H9 (cell line): ENCODE results near the gene ST14. TPM values are rescaled to one million over a fixed set of nuclear protein-coding genes. Genes with fewer than 3 reads are reported as not detected.

Source experiments
- DNase-seq: peaks from one replicate; pipeline ENCODE4 v3.0.0-alpha.2; 2017
- H2AFZ ChIP-seq: one replicate; pipeline ENCODE4 v1.6.1; 2013; ENCODE audit warnings: mild to moderate bottlenecking, low read length, control low read depth, moderate library complexity
- H2AK5ac ChIP-seq: 2 replicates; pipeline ENCODE4 v1.6.1; 2013; ENCODE audit warnings: low read length, control low read depth, mixed read lengths; ENCODE audit not compliant: insufficient read length
- H2BK120ac ChIP-seq: one replicate; pipeline ENCODE4 v1.6.1; 2013; ENCODE audit warnings: low read depth, mild to moderate bottlenecking, low read length, control low read depth, inconsistent platforms; ENCODE audit not compliant: poor library complexity, severe bottlenecking
- H2BK12ac ChIP-seq: 2 replicates; pipeline ENCODE4 v1.6.1; 2013; ENCODE audit warnings: low read length, control low read depth, mixed read lengths, low read depth; ENCODE audit not compliant: insufficient read length
- H2BK15ac ChIP-seq: 2 replicates; pipeline ENCODE4 v1.6.1; 2013; ENCODE audit warnings: low read depth, low read length, control low read depth
- H2BK20ac ChIP-seq: one replicate; pipeline ENCODE4 v1.6.1; 2013; ENCODE audit warnings: low read depth, mild to moderate bottlenecking, low read length, control low read depth, inconsistent platforms; ENCODE audit not compliant: poor library complexity, severe bottlenecking
- H2BK5ac ChIP-seq: 2 replicates; pipeline ENCODE4 v1.6.1; 2013; ENCODE audit warnings: low read length, control low read depth, mixed read lengths; ENCODE audit not compliant: insufficient read length
- H3K14ac ChIP-seq: 2 replicates; pipeline ENCODE4 v1.6.1; 2013; ENCODE audit warnings: low read length, control low read depth; ENCODE audit not compliant: insufficient read depth
- H3K18ac ChIP-seq: 2 replicates; pipeline ENCODE4 v1.6.1; 2013; ENCODE audit warnings: low read depth, mild to moderate bottlenecking, mixed read lengths, low read length, control low read depth; ENCODE audit not compliant: insufficient read length
- H3K23ac ChIP-seq: 2 replicates; pipeline ENCODE4 v1.6.1; 2013; ENCODE audit warnings: low read length, control low read depth, mixed read lengths, low read depth; ENCODE audit not compliant: insufficient read length
- H3K23me2 ChIP-seq: 2 replicates; pipeline ENCODE4 v1.6.1; 2013; ENCODE audit warnings: low read depth, mild to moderate bottlenecking, mixed read lengths, low read length, control low read depth; ENCODE audit not compliant: insufficient read length, poor library complexity, severe bottlenecking
- H3K27ac ChIP-seq: 2 replicates; pipeline ENCODE4 v1.5.1; 2013; ENCODE audit warnings: low read length, control low read depth, mixed read lengths, low read depth; ENCODE audit not compliant: insufficient read length
- H3K27me3 ChIP-seq: 2 replicates; pipeline ENCODE4 v1.6.1; 2013; ENCODE audit warnings: low read length, control low read depth, inconsistent platforms; ENCODE audit not compliant: insufficient read depth
- H3K4ac ChIP-seq: 2 replicates; pipeline ENCODE4 v1.6.1; 2013; ENCODE audit warnings: low read depth, mild to moderate bottlenecking, control low read depth, inconsistent platforms, low read length, moderate library complexity
- H3K4me1 ChIP-seq: 2 replicates; pipeline ENCODE4 v1.6.1; 2013; ENCODE audit warnings: low read length, control low read depth, inconsistent platforms; ENCODE audit not compliant: insufficient read depth
- H3K4me2 ChIP-seq: 2 replicates; pipeline ENCODE4 v1.6.1; 2013; ENCODE audit warnings: low read length, control low read depth, mixed read lengths; ENCODE audit not compliant: insufficient read length, insufficient read depth
- H3K56ac ChIP-seq: 2 replicates; pipeline ENCODE4 v1.6.1; 2013; ENCODE audit warnings: low read depth, mild to moderate bottlenecking, mixed read lengths, low read length, control low read depth; ENCODE audit not compliant: insufficient read length
- H3K79me1 ChIP-seq: 2 replicates; pipeline ENCODE4 v1.6.1; 2013; ENCODE audit warnings: low read depth, mild to moderate bottlenecking, moderate library complexity, low read length, control low read depth, inconsistent platforms; ENCODE audit not compliant: insufficient read depth, poor library complexity, severe bottlenecking
- H3K79me2 ChIP-seq: 2 replicates; pipeline ENCODE4 v1.6.1; 2013; ENCODE audit warnings: low read length, control low read depth, inconsistent platforms; ENCODE audit not compliant: insufficient read depth
- H3K9ac ChIP-seq: 2 replicates; pipeline ENCODE4 v1.6.1; 2013; ENCODE audit warnings: low read length, control low read depth, mixed read lengths; ENCODE audit not compliant: insufficient read length; ENCODE audit errors: extremely low read depth
- H3K9me3 ChIP-seq: one replicate; pipeline ENCODE4 v1.6.1; 2013; ENCODE audit warnings: low read depth, low read length, inconsistent platforms; ENCODE audit not compliant: control insufficient read depth
- H3T11ph ChIP-seq: one replicate; pipeline ENCODE4 v1.6.1; 2013; ENCODE audit warnings: mild to moderate bottlenecking, low read length, control low read depth, inconsistent platforms
- H4K20me1 ChIP-seq: one replicate; pipeline ENCODE4 v1.6.1; 2013; ENCODE audit not compliant: control insufficient read depth, insufficient read length, insufficient read depth
- H4K5ac ChIP-seq: 2 replicates; pipeline ENCODE4 v1.6.1; 2013; ENCODE audit warnings: low read depth, mild to moderate bottlenecking, mixed read lengths, low read length, control low read depth; ENCODE audit not compliant: insufficient read length
- H4K8ac ChIP-seq: replicated peaks from 2 replicates; pipeline ENCODE4 v1.6.1; 2013; ENCODE audit warnings: low read length, control low read depth, mixed read lengths, low read depth; ENCODE audit not compliant: insufficient read length
- H4K91ac ChIP-seq: 2 replicates; pipeline ENCODE4 v1.6.1; 2013; ENCODE audit warnings: low read depth, mild to moderate bottlenecking, moderate library complexity, mixed read lengths, low read length, control low read depth; ENCODE audit not compliant: insufficient read length
- H3K27ac Mint-ChIP-seq, 3 experiments: 2 replicates in 2 of 3; 3 replicates in 1 of 3; pipeline ENCODE4 v1.8.0; 2020 to 2021; ENCODE audit warnings: mixed read lengths in 3 of 3, mild to moderate bottlenecking in 1 of 3, moderate library complexity in 1 of 3
- H3K27me3 Mint-ChIP-seq: 2 replicates; pipeline ENCODE4 v1.8.0; 2021; ENCODE audit warnings: low read depth, mild to moderate bottlenecking, moderate library complexity, mixed read lengths
- H3K36me3 Mint-ChIP-seq, 3 experiments: 2 replicates in 2 of 3; 3 replicates in 1 of 3; pipeline ENCODE4 v1.8.0; 2020 to 2021; ENCODE audit warnings: low read depth in 3 of 3, mixed read lengths in 3 of 3; ENCODE audit not compliant: insufficient read depth in 1 of 3
- H3K4me1 Mint-ChIP-seq, 2 experiments: 2 replicates each; pipeline ENCODE4 v1.8.0; 2020; ENCODE audit warnings: mixed read lengths in 2 of 2
- H3K4me3 Mint-ChIP-seq, 2 experiments: 2 replicates in 1 of 2; 3 replicates in 1 of 2; pipeline ENCODE4 v1.8.0; 2020 to 2021; ENCODE audit warnings: mild to moderate bottlenecking in 2 of 2, mixed read lengths in 2 of 2, moderate library complexity in 1 of 2
- H3K9me3 Mint-ChIP-seq, 2 experiments: 2 replicates in 1 of 2; 3 replicates in 1 of 2; pipeline ENCODE4 v1.8.0; 2020; ENCODE audit warnings: mild to moderate bottlenecking in 2 of 2, mixed read lengths in 2 of 2, moderate library complexity in 1 of 2
- WGBS: extraction: QIAGEN DNeasy Blood & Tissue Kit; methylation state at CpG from one replicate; pipeline ENCODE4 v1.1.7; 2013; ENCODE audit warnings: missing lambda C conversion rate, low lambda C conversion rate, mixed read lengths; ENCODE audit not compliant: insufficient read length; ENCODE audit errors: extremely low coverage; 5-methylcytosine and 5-hydroxymethylcytosine counted together
- total RNA-seq: library from RNA; stranded (reverse); gene quantifications from 2 replicates; pipeline ENCODE4 v1.2.1, GENCODE V29; 2021
- TF ChIP-seq, protein P1 (sequence below): fragments of 200-600 bp; sonication (generic); conservative IDR thresholded peaks from 3 replicates; pipeline ENCODE4 v1.8.0; 2021; ENCODE audit warnings: antibody characterized with exemption, mild to moderate bottlenecking

The ST14 gene
- total RNA-seq, 1 experiment from 2014 or later, result 22.4 TPM

DNA sequence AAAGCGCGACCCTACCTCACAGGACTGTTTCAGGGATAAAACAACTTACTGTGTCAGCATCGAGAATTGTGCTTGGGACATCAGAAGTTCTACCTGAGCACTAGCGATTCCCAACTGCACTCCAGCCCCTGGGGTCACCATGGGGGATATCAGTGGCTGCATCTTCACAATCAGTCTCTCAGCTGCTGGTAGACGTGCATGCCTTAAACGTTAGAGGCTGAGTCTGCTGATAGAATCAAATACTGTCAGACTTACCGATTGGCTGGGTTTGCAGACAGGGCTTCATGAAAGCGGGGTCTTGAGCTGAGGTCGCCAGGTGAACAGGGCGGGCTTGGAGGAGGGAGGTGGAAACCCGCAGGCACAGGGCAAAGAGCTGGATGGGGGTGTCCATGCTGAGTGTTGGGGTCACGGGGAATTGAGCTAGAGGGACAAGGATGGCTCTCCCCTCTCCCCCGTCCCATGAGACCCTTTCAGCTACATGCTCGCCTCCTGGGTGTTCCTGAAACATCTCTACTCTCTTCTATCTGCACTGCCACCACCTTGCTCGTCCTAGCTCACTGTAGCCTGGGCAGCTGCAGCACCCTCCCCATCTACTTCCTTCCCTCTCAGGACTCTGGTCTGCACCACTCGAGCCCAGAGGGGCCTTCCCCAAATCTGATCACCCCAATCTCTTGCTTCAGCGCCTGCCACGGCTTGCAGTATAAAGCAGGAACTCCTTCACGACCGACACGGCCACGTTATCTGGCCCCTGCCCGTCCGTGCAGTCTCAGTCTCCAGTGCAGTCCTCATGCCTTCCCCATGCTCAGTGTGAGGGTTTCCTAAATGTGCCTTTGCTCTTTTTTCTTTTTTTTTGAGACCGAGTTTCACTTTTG is 43.5 kb downstream of the ST14 start:
- no CpG with 5 or more reads among the region's 25 CpGs for WGBS
- no peaks in the 10 kb centered on the region for H3K23me2 ChIP-seq
- H3K27ac ChIP-seq, result no peak overlapping the region
- H4K91ac ChIP-seq, result no peak overlapping the region
- H4K8ac ChIP-seq, result no peak overlapping the region
- no peak overlapping the region for H2BK12ac ChIP-seq
- H4K20me1 ChIP-seq, result no peaks in the 10 kb centered on the region
- no peak overlapping the region for H3K4me2 ChIP-seq
- no peak overlapping the region for H2AK5ac ChIP-seq
- H3K27me3 ChIP-seq, result no peaks in the 10 kb centered on the region
- no peaks in the 10 kb centered on the region for H3K79me1 ChIP-seq
- DNase-seq, result no peak
- no peaks in the 10 kb centered on the region for H3K9me3 ChIP-seq
- no peak overlapping the region for H2BK15ac ChIP-seq
- Mint-ChIP-seq H3K4me3 (no peak overlapping the region), H3K27ac (peak overlapping the region in 1 of 3 experiments; percentile 80; a peak in 1 of 7 replicates), H3K9me3 (peaks cover 0 to 4% of the 10 kb centered on the region in 2 experiments; a peak in 1 of 5 replicates), H3K4me1 (no peaks in the 10 kb centered on the region), H3K36me3 (peaks cover 12 to 21% (median 16%) of the 10 kb centered on the region in 3 experiments), H3K27me3 (no peaks in the 10 kb centered on the region; the same call in 1 of the 2 replicates)
- H3K18ac ChIP-seq, result no peak overlapping the region
- H3K79me2 ChIP-seq, result no peaks in the 10 kb centered on the region
- no peaks in the 10 kb centered on the region for H3K4me1 ChIP-seq
- TF ChIP-seq, protein P1, sequence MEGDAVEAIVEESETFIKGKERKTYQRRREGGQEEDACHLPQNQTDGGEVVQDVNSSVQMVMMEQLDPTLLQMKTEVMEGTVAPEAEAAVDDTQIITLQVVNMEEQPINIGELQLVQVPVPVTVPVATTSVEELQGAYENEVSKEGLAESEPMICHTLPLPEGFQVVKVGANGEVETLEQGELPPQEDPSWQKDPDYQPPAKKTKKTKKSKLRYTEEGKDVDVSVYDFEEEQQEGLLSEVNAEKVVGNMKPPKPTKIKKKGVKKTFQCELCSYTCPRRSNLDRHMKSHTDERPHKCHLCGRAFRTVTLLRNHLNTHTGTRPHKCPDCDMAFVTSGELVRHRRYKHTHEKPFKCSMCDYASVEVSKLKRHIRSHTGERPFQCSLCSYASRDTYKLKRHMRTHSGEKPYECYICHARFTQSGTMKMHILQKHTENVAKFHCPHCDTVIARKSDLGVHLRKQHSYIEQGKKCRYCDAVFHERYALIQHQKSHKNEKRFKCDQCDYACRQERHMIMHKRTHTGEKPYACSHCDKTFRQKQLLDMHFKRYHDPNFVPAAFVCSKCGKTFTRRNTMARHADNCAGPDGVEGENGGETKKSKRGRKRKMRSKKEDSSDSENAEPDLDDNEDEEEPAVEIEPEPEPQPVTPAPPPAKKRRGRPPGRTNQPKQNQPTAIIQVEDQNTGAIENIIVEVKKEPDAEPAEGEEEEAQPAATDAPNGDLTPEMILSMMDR, result no peak
- H2BK5ac ChIP-seq, result no peak overlapping the region
- H3K14ac ChIP-seq, result no peak overlapping the region; the same call in 1 of the 2 replicates
- H3T11ph ChIP-seq, result no peak overlapping the region
- no peak overlapping the region for H2AFZ ChIP-seq
- no peak overlapping the region for H3K56ac ChIP-seq
- H4K5ac ChIP-seq, result no peak overlapping the region
- no peak overlapping the region for H2BK120ac ChIP-seq
- H2BK20ac ChIP-seq, result no peak overlapping the region
- no peak overlapping the region for H3K4ac ChIP-seq
- H3K23ac ChIP-seq, result no peak overlapping the region
- H3K9ac ChIP-seq, result no peak overlapping the region
